Natural killer cell treated with Interleukin-12 subunit alpha and Interleukin-12 subunit beta and Interleukin-15 and Interleukin-18, amount 100 ng/mL, for 72 hours (primary cell): ENCODE results near the gene ANXA9. TPM values are rescaled to one million over a fixed set of nuclear protein-coding genes. Genes with fewer than 3 reads are reported as not detected.
A peak's percentile ranks its signal among the peaks of the same experiment; 100 is the strongest.

Experiments used
- ATAC-seq, 2 donors: fragments of 150-1000 bp; cut with Tn5 transposase in 1 of 2; sonication (Bioruptor Pico), chemical (Tn5 transposase) in 1 of 2; 2 replicates each; pipeline ENCODE4 v1.10.0; 2021
- DNase-seq: peaks from one replicate; pipeline ENCODE4 v3.0.0; 2022; ENCODE audit warnings: low spot score
- H3K27ac Mint-ChIP-seq, 2 donors: 1 replicate in 1 of 2; 2 replicates in 1 of 2; pipeline ENCODE4 v1.8.0; 2022; ENCODE audit warnings: mixed read lengths in 2 of 2, mild to moderate bottlenecking in 1 of 2, moderate library complexity in 1 of 2
- H3K27me3 Mint-ChIP-seq, 2 donors: 1 replicate in 1 of 2; 2 replicates in 1 of 2; pipeline ENCODE4 v1.8.0; 2022; ENCODE audit warnings: mixed read lengths in 2 of 2
- H3K36me3 Mint-ChIP-seq: one replicate; pipeline ENCODE4 v1.8.0; 2022; ENCODE audit warnings: mixed read lengths
- H3K4me1 Mint-ChIP-seq, 2 donors: 1 replicate in 1 of 2; 2 replicates in 1 of 2; pipeline ENCODE4 v1.8.0; 2022; ENCODE audit warnings: low read depth in 2 of 2, mixed read lengths in 2 of 2, mild to moderate bottlenecking in 1 of 2
- H3K4me3 Mint-ChIP-seq: one replicate; pipeline ENCODE4 v1.8.0; 2022; ENCODE audit warnings: mixed read lengths
- H3K9me3 Mint-ChIP-seq: 2 replicates; pipeline ENCODE4 v1.8.0; 2022; ENCODE audit warnings: mixed read lengths
- total RNA-seq, 2 donors: library from RNA; stranded (reverse); gene quantifications; one replicate each; pipeline ENCODE4 v1.2.3, GENCODE V29; 2022

ANXA9 gene
- total RNA-seq, 2 donors from 2014 or later, result not detected

DNA sequence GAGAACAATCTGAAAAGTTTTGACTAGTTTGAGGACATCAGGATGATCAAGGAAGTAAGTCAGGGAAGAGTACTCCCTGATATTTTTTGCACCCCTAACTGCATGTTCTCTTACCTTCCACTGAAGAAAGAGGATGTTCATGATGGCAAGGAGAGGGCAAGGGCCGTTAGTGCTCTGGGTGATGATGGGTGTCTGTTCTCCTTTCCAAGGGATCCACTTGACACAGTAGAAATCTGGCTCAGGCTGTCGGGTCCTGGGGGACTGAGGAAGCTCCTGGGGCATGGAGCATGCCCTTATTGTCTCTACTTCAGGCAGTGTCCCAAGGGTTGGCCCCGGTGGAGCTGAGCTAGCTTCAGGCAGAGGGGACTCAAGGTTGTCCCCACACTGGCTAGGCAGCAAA, 20.0 kb downstream of the ANXA9 start:
- no peak for ATAC-seq
- peaks cover 35 to 38% of the 10 kb centered on the region in 2 donors for H3K4me1 Mint-ChIP-seq
- DNase-seq, result no peak
- H3K9me3 Mint-ChIP-seq, result no peaks in the 10 kb centered on the region
- H3K27ac Mint-ChIP-seq, result peak overlapping the region; percentile 37 to 93
- no peak overlapping the region for H3K4me3 Mint-ChIP-seq
- H3K27me3 Mint-ChIP-seq, result no peaks in the 10 kb centered on the region
- no peaks in the 10 kb centered on the region for H3K36me3 Mint-ChIP-seq

DNA sequence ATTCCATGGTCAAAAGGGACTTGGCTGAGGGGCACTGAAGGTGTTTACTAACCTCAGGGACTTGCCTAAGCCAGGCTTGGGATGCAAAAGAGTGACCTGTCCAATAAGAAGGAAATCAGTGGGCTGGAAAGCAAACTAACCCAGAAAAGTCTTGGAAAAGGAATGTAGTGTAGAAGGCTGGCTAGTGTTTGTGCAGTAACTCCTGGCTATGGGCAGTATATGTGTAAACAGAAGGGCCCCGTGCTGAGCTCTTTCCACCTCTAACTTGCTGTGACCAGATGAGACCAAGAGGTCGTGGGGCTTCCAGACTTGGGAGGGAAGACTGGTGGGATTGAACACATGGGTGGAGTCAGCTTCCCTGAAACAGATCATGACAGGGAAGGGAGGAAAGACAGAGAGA, 20.5 kb downstream of the ANXA9 start:
- H3K27me3 Mint-ChIP-seq, result no peaks in the 10 kb centered on the region
- peaks cover 41 to 43% of the 10 kb centered on the region in 2 donors for H3K4me1 Mint-ChIP-seq
- peak overlapping the region; percentile 37 to 93 for H3K27ac Mint-ChIP-seq
- H3K9me3 Mint-ChIP-seq, result no peaks in the 10 kb centered on the region
- ATAC-seq (no peak), DNase-seq (no peak)
- H3K4me3 Mint-ChIP-seq, result peak overlapping the region; percentile 66
- no peaks in the 10 kb centered on the region for H3K36me3 Mint-ChIP-seq

DNA sequence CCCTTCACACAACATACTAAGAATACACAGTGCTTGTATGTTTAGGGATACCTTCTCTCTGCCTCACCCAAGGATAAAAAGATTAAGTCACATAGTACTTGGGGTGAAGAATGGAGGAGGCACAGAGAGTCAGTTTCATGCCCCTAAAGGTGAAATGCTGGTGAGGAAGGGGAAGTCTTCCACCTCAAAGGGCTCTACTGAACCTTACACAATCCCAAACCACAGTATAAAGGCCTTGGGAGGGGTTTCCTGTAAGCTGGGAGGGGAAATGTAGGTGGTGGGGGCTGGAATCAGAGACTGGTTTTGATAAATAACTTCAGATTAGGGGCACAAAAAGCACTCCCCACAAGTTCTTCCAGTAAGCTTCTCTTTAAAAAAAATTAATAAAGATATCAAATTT, 21.1 kb downstream of the ANXA9 start:
- H3K9me3 Mint-ChIP-seq, result no peaks in the 10 kb centered on the region
- DNase-seq, result no peak
- peaks cover 46 to 47% of the 10 kb centered on the region in 2 donors for H3K4me1 Mint-ChIP-seq
- H3K27me3 Mint-ChIP-seq, result no peaks in the 10 kb centered on the region
- H3K36me3 Mint-ChIP-seq, result no peaks in the 10 kb centered on the region
- peak overlapping the region; percentile 37 to 93 for H3K27ac Mint-ChIP-seq
- no peak for ATAC-seq
- H3K4me3 Mint-ChIP-seq, result peak overlapping the region; percentile 66

DNA sequence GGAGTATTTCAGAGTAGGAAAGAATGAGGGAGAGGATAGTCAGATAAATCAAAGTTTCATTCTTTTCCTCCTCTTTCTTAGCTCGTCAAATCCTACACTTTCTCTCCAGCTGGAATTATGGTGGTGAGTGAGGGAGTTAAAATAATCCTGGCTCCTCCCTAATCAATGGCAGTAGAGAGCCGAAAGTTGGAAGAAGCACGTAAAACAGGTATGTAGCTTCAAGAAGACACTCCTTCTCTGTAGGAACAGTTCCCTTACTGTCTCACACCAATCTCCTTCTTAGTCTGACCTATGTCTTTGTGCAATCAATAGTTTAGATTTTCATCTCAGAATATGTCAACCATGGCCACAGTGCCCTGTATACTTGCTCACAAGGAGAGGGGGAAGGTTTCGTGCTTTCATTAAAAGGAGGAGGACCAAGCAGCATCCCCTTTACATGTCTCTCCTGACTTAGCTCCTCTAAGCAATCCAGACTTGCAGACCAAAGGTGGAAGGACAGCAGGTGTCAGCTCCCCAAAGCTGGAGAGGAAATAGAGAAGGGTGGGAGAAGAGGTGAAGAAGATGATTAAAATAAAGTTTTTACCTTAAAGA, 23.7 kb downstream of the ANXA9 start:
- H3K36me3 Mint-ChIP-seq, result no peaks in the 10 kb centered on the region
- H3K9me3 Mint-ChIP-seq, result no peaks in the 10 kb centered on the region

DNA sequence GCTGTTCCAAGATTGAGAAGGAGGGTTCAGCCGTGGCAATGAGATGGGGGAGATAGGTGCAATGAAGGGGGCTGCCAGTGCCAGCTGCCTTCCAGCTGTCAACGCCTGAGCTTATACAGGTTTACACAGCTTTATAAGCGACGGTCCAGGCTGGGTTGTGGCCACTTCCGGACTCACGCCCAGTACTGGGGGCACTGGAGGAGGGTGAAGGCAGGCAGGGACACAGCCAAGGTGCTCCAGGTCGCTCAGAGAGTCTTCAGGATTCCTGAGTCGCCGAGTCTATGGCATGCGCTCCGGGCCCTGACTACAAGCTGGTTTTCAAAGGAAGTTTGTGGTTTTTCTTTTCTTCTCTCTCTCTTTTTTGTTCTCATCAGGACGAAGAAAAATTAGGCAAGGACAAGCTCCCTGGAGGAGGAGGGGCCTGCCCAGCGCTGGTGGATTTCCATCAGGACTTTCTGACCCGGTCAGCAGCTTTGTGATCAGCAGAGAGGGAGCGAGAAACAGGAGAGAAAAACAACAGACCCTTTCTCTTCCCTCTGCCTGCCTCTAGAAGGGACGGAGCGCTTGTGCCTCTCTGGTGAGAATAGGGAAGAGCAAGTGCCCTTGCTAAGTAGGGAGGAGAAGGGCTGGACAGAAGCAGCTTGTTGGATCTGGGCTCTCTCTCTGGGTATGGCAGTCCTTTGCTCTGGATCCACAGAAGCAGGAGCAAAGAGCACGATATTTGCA, 24.4 kb downstream of the ANXA9 start, which contains the start of gene MINDY1:
TSS of gene MINDY1 (minus strand) at position 576 of the 726 bp plus-strand sequence. CDS start 4,285 bp downstream, outside the sequence.
- peak within 1 kb of the TSS; percentile 80 to 93 for H3K27ac Mint-ChIP-seq
- H3K4me3 Mint-ChIP-seq, result peak within 1 kb of the TSS; percentile 87
- H3K36me3 Mint-ChIP-seq, result no peaks in the 10 kb centered on the region
- H3K27me3 Mint-ChIP-seq, result no peaks in the 10 kb centered on the region
- no peaks in the 10 kb centered on the region for H3K9me3 Mint-ChIP-seq
- peak; percentile 62 for DNase-seq
- peak; percentile 37 to 46 for ATAC-seq
- H3K4me1 Mint-ChIP-seq, result peaks cover 52 to 61% of the 10 kb centered on the region in 2 donors

More for the DNA sequence above, 23.7 kb downstream of the ANXA9 start:
- H3K4me1 Mint-ChIP-seq, result peaks cover 49 to 56% of the 10 kb centered on the region in 2 donors
- H3K4me3 Mint-ChIP-seq, result peak overlapping the region; percentile 87
- H3K27me3 Mint-ChIP-seq, result no peaks in the 10 kb centered on the region
- H3K27ac Mint-ChIP-seq, result peak overlapping the region; percentile 80 to 93
- ATAC-seq (no peak), DNase-seq (no peak)

DNA sequence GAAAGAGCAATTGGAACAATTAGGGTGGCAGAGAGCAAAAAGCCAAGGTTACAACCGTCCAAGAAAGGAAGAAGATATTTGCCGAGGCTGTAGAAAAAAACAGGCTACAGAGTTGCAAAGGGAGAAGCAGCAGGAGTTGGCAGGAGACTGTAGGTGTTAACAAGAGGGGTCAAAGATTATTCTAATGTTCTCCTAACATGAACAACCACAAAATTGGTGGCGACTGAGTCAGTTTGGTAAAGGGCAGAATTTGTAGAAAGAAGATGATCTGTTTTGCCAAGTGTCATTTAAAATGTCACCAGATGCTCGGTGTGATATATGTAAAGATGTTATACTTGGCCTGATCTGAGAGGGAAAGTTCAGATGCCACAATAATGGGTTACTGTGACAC, 25.8 kb downstream of the ANXA9 start:
- Mint-ChIP-seq H3K27ac (peak overlapping the region; percentile 80 to 93), H3K4me1 (peaks cover 46 to 49% of the 10 kb centered on the region in 2 donors), H3K36me3 (no peaks in the 10 kb centered on the region), H3K4me3 (peak overlapping the region; percentile 87), H3K9me3 (no peaks in the 10 kb centered on the region), H3K27me3 (no peaks in the 10 kb centered on the region)
- DNase-seq (no peak), ATAC-seq (no peak)

DNA sequence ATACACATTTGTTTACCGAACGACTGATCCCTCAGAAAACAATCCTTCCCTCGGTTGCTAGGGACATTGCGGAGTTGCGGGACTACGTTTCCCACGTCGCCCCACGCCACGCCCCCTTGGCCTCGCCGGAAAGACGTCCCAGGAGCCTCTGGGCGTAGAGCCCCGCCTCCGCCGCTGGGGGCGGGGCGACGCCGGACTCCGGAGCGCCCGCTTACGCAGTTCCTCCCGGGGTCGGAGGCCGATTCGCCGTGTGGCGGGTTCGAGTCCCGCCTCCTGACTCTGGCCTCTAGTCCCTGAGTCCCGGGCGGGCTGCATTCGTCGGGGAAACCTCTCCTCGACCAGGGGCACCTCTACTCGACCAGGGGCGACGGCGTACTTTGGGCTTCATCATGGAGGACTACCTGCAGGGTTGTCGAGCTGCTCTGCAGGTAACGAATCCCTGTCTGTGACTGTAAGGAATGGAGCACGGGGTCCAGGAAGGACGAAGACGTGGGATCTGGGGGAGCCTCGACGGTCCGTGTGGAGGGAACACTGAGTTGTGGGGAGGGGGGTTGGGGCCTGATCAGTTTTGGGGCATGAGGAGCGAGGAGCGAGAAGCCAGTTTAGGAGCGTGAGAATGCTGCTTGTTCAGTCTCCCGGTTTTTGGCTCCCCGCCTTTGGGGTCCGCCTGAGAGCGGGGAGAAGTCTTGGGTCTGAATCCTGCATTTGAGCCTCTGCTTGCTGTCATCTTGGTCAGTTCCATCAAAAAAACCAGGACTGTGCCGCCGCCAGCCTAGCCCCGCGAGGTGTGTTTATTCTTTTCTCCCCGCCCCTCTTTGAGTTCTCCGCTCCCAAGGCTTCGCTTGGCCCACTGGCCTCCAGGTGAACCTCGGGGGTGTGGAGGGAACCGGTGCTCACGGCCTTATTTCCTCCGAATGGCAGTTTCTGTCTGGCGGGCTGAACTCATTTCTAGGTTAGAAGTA, 26.4 kb downstream of the ANXA9 start, which contains the start of gene PRUNE1:
TSS of gene PRUNE1 (plus strand) at position 206 of the 962 bp plus-strand sequence. CDS start at position 390, 184 bp downstream.
- Mint-ChIP-seq H3K27ac (peak within 1 kb of the TSS; percentile 80 to 93), H3K9me3 (no peaks in the 10 kb centered on the region), H3K27me3 (no peaks in the 10 kb centered on the region), H3K36me3 (no peaks in the 10 kb centered on the region), H3K4me1 (peaks cover 42 to 45% of the 10 kb centered on the region in 2 donors), H3K4me3 (peak within 1 kb of the TSS; percentile 87)
- ATAC-seq, result peak; percentile 97 to 98
- peak; percentile 96 for DNase-seq

DNA sequence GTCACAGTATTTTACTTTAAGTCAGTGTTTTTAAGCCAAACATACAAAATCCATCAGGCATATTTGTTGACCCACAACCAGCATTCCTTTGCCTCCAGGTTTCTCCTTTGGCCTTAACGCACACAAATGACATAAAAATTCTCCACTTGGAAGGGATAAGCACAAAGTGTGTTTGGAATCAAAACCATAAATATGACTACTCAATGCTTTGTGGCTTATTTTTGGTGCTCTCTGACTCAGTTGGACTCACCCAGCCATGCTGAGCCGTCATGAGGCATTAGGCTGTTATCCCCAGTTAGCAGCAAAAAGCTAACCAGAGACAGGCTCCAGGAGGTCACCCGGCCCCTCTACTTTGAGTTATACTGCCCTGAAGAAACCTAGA, 27.1 kb downstream of the ANXA9 start:
- Mint-ChIP-seq H3K36me3 (no peaks in the 10 kb centered on the region), H3K27ac (peak overlapping the region; percentile 80 to 93), H3K4me1 (peaks cover 42 to 45% of the 10 kb centered on the region in 2 donors), H3K9me3 (no peaks in the 10 kb centered on the region), H3K27me3 (no peaks in the 10 kb centered on the region), H3K4me3 (peak overlapping the region; percentile 87)
- DNase-seq (no peak), ATAC-seq (no peak)

DNA sequence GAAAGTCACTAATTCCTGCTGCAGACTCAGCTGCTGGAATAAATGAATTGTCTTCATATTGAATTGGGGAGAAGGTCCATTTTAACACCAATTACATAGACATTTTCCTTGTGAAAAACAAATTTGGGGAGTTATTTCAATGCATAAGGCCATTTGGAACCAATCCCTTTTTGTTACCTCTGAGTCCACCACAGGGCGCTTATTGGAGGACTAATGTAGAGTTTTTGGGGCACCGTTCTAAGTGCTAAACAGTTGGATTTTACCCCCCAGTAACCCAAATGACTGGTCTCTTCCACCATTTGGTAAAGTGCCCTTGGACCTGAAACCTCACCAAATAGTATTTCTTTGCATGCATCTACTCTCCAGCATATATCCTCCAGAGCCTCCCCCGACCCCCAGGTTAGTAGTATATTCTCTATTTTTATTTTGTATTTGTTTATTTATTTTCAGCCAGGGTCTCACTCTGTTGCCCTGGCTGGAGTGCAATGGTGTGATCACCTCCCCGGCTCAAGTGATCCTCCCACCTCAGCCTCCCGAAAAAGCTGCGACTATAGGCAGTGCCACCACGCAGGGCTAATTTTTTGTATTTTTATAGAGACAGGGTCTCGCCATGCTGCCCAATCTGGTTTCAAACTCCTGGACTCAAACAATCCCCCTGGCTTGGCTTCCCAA, 27.7 kb downstream of the ANXA9 start:
- Mint-ChIP-seq H3K36me3 (no peaks in the 10 kb centered on the region), H3K27ac (peak overlapping the region; percentile 80 to 93), H3K4me1 (peaks cover 42 to 45% of the 10 kb centered on the region in 2 donors), H3K9me3 (no peaks in the 10 kb centered on the region), H3K27me3 (no peaks in the 10 kb centered on the region), H3K4me3 (peak overlapping the region; percentile 87)
- no peak for ATAC-seq
- DNase-seq, result no peak

DNA sequence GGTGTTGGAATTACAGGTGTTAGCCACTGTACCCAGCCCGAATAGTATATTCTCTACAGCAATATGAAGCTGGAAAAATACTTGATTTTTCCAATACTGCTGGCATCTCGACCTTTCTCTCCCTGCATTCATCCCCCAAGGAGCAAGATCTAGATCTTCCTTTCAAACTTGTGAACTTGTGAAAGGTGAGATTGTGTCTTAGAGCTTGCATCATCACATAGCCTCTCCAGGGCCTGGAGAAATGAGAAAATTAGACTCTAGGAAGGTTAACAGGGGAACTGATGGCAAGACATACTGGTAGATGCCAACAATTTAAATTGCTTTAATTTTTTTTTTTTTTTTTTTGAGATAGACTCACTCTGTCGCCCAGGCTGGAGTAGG, 28.2 kb downstream of the ANXA9 start:
- Mint-ChIP-seq H3K27me3 (no peaks in the 10 kb centered on the region), H3K4me1 (peaks cover 42 to 44% of the 10 kb centered on the region in 2 donors), H3K27ac (no peak overlapping the region), H3K4me3 (no peak overlapping the region), H3K9me3 (no peaks in the 10 kb centered on the region), H3K36me3 (no peaks in the 10 kb centered on the region)
- no peak for DNase-seq
- no peak for ATAC-seq

DNA sequence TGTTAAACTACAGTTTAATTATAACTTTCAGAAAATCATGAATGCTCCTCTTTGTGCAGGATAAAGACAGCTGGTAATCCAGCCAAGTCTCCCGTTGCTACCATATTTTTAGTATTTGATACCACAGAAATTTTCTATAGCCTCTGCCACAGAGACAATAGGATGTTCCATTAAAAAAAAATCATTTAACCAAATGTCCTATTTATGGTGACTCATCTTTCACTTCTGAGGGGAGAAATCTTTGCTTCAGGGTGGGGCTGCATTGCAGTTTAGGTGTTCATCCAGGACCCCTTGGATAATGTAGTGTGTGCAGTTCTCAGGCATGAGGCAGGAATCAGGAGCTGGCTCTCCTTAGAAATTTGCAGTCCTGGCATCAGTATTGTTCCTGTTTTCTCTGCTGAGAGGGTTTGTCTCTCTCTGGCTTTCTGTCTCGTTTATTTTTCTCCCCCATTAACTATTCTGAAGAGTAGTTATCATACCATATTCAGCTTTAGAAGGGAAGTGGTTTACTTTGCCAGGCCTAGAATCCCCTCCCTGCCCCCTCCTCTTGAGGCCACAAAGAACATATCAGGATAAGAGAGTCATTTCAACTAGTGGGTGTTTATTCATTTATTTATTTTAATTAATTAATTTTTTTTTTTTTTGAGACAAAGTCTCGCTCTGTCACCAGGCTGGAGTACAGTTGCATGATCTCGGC, 29.2 kb downstream of the ANXA9 start:
- peaks cover 32 to 34% of the 10 kb centered on the region in 2 donors for H3K4me1 Mint-ChIP-seq

DNA sequence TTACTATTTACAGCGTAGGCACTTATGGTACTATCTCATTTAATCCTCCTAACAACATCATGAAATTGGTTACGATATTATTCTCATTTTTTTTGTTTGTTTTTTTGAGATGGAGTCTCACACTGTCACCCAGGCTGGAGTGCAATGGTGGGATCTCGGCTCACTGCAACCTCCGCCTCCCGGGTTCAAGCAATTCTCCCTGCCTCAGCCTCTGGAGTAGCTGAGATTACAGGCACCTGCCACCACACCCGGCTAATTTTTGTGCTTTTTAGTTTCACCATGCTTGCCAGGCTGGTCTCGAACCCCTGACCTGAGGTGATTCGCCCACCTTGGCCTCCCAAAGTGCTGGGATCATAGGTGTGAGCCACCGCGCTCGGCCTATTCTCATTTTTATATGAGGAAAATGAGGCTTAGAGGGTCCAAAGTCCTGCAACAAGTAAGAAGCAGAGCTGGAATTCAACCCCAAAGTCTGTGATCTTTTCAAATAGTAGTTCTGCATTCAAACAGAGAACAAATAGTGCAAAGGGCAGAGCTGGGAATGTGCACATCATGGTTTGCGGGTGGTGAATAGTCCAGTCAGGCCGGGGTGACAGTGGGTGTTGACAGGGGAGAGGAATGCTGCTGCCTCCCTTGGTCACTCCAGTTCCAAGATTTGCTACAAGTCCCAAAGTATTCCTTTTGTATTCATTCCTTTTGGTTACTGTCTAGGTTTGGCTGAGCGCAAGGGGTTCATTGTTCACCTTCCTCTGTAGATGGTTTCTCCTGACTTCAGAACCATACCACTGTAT, 30.8 kb downstream of the ANXA9 start:
- H3K27me3 Mint-ChIP-seq, result no peaks in the 10 kb centered on the region
- no peak for DNase-seq
- no peak for ATAC-seq
- H3K36me3 Mint-ChIP-seq, result no peaks in the 10 kb centered on the region
- H3K4me1 Mint-ChIP-seq, result peaks cover 19% of the 10 kb centered on the region in 2 donors
- H3K4me3 Mint-ChIP-seq, result no peak overlapping the region
- H3K9me3 Mint-ChIP-seq, result no peaks in the 10 kb centered on the region
- no peak overlapping the region for H3K27ac Mint-ChIP-seq

More for the DNA sequence above, 29.2 kb downstream of the ANXA9 start:
- Mint-ChIP-seq H3K27me3 (no peaks in the 10 kb centered on the region), H3K9me3 (no peaks in the 10 kb centered on the region), H3K4me3 (peak overlapping the region; percentile 3), H3K36me3 (no peaks in the 10 kb centered on the region), H3K27ac (peak overlapping the region in 1 of 2 donors; percentile 68)
- ATAC-seq (no peak), DNase-seq (no peak)
